GM18861 (cell line): ENCODE data around the gene CAMK1D.

Experiments used
- ATAC-seq: cut with Tn5 transposase; IDR thresholded peaks from one replicate; pipeline ENCODE4 v1.9.1; 2021; ENCODE audit not compliant: unreplicated experiment

CAMK1D gene

GRCh38 chr10:12684784-12685183 lies 335.4 kb downstream of the CAMK1D start:
- no peak for ATAC-seq

GRCh38 chr10:12685261-12686058 lies 336.1 kb downstream of the CAMK1D start:
- ATAC-seq, result no peak

GRCh38 chr10:12687996-12688395 lies 338.6 kb downstream of the CAMK1D start:
- no peak for ATAC-seq

GRCh38 chr10:12689893-12690292 lies 340.5 kb downstream of the CAMK1D start:
- no peak for ATAC-seq

- ATAC-seq, result no peak
Measured at GRCh38 chr10:12690525-12691126, 341.3 kb downstream of the CAMK1D start.

GRCh38 chr10:12691596-12691995 lies 342.2 kb downstream of the CAMK1D start:
- no peak for ATAC-seq

- no peak for ATAC-seq
Measured at GRCh38 chr10:12697764-12698163, 348.4 kb downstream of the CAMK1D start.

GRCh38 chr10:12699258-12699700 lies 349.9 kb downstream of the CAMK1D start:
- ATAC-seq, result no peak

- ATAC-seq, result no peak
Measured at GRCh38 chr10:12699781-12700556, 350.6 kb downstream of the CAMK1D start.

GRCh38 chr10:12700557-12700874 lies 351.2 kb downstream of the CAMK1D start:
- ATAC-seq, result no peak

- ATAC-seq, result no peak
Measured at GRCh38 chr10:12701696-12702095, 352.3 kb downstream of the CAMK1D start.

- no peak for ATAC-seq
Measured at GRCh38 chr10:12702215-12702770, 352.9 kb downstream of the CAMK1D start.

GRCh38 chr10:12703126-12703525 lies 353.8 kb downstream of the CAMK1D start:
- no peak for ATAC-seq

- ATAC-seq, result no peak
Measured at GRCh38 chr10:12703813-12704212, 354.5 kb downstream of the CAMK1D start.

GRCh38 chr10:12704488-12704887 lies 355.1 kb downstream of the CAMK1D start:
- ATAC-seq, result no peak

- ATAC-seq, result no peak
Measured at GRCh38 chr10:12705943-12706342, 356.6 kb downstream of the CAMK1D start.

GRCh38 chr10:12707461-12708185 lies 358.3 kb downstream of the CAMK1D start:
- no peak for ATAC-seq

GRCh38 chr10:12709000-12709401 lies 359.7 kb downstream of the CAMK1D start:
- no peak for ATAC-seq

- ATAC-seq, result no peak
Measured at GRCh38 chr10:12709521-12709963, 360.2 kb downstream of the CAMK1D start.

GRCh38 chr10:12710157-12710556 lies 360.8 kb downstream of the CAMK1D start:
- no peak for ATAC-seq
